Cardiac muscle cell (in vitro differentiated cells and primary cell): ENCODE measurements around the gene CAAP1. TPM values are rescaled to one million over a fixed set of nuclear protein-coding genes. Genes with fewer than 3 reads are reported as not detected.

Experiments used
- DNase-seq, 2 donors: peaks; one replicate each; pipeline versions ENCODE4 v3.0.0 to v3.0.0-alpha.2; 2010 to 2017; ENCODE audit warnings: low read depth in 1 of 2, low spot score in 1 of 2
- H3K27ac ChIP-seq: fragments of 200-600 bp; sonication (generic); 2 replicates; pipeline ENCODE4 v1.5.1; 2016
- H3K27me3 ChIP-seq: fragments of 200-600 bp; sonication (generic); 2 replicates; pipeline ENCODE4 v1.6.0; 2016; ENCODE audit warnings: control low read depth
- H3K36me3 ChIP-seq: fragments of 200-600 bp; sonication (generic); 2 replicates; pipeline ENCODE4 v1.5.1; 2016; ENCODE audit warnings: control low read depth
- H3K4me1 ChIP-seq: fragments of 200-600 bp; sonication (generic); 2 replicates; pipeline ENCODE4 v1.8.1; 2017; ENCODE audit warnings: low read depth, mild to moderate bottlenecking, mixed run types
- H3K4me3 ChIP-seq: fragments of 200-600 bp; sonication (generic); 2 replicates; pipeline ENCODE4 v1.5.1; 2016; ENCODE audit warnings: mild to moderate bottlenecking
- H3K9me3 ChIP-seq: fragments of 200-600 bp; sonication (generic); 2 replicates; pipeline ENCODE4 v1.5.1; 2017; ENCODE audit warnings: low read depth, mild to moderate bottlenecking, control low read depth
- polyA plus RNA-seq: library from polyadenylated mRNA; unstranded; fragments of >200 nt; fragmentation: Nextera tagmentation; extraction: Ambion mirVana; gene quantifications from 2 replicates; pipeline ENCODE4 v1.2.1, GENCODE V29; 2016
- total RNA-seq: library from RNA; depleted of rRNA; stranded (reverse); fragments of >200 nt; gene quantifications from 2 replicates; pipeline ENCODE4 v1.2.3, GENCODE V29; 2016
- TF ChIP-seq, protein P1 (sequence below): IDR thresholded peaks from 2 replicates; pipeline ENCODE4 v1.5.1; 2012; ENCODE audit warnings: low read depth, mild to moderate bottlenecking, low read length

CAAP1 gene
- total and polyA plus RNA-seq, 2 experiments from 2014 or later = 19.9 to 24.9 TPM

DNA sequence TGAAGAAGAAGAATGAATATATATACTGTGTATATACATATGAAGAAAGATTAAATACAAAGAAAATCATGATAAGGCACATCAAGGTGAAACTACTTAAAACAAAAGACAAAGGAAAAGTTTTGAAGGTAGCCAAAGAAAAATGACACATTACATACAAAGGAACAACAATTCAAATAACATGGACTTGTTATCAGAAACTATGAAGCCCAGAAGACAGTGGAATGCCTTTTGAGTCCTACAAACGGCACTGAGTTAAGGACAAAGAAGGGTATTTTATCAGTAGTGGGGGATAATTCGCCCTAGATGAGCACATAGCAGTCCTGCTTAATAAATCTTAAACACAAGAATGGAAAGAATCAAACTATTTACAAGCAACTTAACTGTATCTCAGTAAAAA, 77.8 kb downstream of the CAAP1 start:
- Histone ChIP-seq H3K9me3 (no peaks in the 10 kb centered on the region), H3K4me3 (no peak overlapping the region), H3K36me3 (no peaks in the 10 kb centered on the region), H3K4me1 (no peaks in the 10 kb centered on the region), H3K27ac (no peak overlapping the region), H3K27me3 (no peaks in the 10 kb centered on the region)
- TF ChIP-seq, protein P1, sequence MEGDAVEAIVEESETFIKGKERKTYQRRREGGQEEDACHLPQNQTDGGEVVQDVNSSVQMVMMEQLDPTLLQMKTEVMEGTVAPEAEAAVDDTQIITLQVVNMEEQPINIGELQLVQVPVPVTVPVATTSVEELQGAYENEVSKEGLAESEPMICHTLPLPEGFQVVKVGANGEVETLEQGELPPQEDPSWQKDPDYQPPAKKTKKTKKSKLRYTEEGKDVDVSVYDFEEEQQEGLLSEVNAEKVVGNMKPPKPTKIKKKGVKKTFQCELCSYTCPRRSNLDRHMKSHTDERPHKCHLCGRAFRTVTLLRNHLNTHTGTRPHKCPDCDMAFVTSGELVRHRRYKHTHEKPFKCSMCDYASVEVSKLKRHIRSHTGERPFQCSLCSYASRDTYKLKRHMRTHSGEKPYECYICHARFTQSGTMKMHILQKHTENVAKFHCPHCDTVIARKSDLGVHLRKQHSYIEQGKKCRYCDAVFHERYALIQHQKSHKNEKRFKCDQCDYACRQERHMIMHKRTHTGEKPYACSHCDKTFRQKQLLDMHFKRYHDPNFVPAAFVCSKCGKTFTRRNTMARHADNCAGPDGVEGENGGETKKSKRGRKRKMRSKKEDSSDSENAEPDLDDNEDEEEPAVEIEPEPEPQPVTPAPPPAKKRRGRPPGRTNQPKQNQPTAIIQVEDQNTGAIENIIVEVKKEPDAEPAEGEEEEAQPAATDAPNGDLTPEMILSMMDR = no peak
- DNase-seq = no peak

DNA sequence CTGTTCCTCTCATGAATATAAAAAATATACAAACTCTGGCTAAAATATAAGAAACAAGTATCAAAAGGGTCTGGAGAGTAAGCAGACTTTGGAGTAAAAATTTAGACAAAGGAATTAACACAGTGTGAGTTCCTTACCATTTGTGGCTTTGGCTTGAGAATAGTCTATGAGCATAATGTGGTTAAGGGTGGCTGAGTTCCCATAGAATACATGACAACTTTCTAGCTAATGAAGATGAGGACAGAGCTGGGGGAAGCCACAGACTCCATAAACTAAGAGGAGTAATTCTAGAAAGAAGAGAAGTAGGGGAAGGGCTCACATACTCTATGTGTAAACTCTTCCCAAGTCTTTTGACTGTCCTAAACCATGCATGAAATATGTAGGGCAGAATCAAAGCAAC, 79.4 kb downstream of the CAAP1 start:
- peak in 1 of 2 donors; percentile 2 for DNase-seq
- Histone ChIP-seq H3K36me3 (no peaks in the 10 kb centered on the region), H3K4me3 (no peak overlapping the region), H3K27ac (no peak overlapping the region), H3K27me3 (no peaks in the 10 kb centered on the region), H3K9me3 (no peaks in the 10 kb centered on the region), H3K4me1 (no peaks in the 10 kb centered on the region)
- TF ChIP-seq, protein P1 = no peak

DNA sequence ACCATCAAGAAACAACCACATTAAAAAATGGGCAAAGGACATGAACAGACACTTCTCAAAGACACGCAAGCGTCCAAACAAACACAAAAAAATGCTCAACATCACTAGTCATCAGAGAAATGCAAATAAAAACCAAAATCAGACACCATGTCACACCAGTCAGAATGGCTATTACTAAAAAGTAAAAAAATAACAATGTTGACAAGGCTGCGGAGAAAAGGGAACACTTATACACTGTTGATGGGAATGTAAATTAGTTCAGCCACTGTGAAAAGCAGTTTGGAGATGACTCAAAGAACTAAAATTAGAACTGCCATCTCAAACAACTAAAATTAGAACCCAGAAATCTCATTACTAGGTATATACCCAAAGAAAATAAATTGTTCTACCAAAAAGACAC, 80.4 kb downstream of the CAAP1 start:
- H3K4me1 ChIP-seq = no peaks in the 10 kb centered on the region
- no peaks in the 10 kb centered on the region for H3K36me3 ChIP-seq
- no peaks in the 10 kb centered on the region for H3K9me3 ChIP-seq
- no peaks in the 10 kb centered on the region for H3K27me3 ChIP-seq
- TF ChIP-seq, protein P1 = no peak
- no peak overlapping the region for H3K4me3 ChIP-seq
- no peak overlapping the region for H3K27ac ChIP-seq
- DNase-seq = no peak

DNA sequence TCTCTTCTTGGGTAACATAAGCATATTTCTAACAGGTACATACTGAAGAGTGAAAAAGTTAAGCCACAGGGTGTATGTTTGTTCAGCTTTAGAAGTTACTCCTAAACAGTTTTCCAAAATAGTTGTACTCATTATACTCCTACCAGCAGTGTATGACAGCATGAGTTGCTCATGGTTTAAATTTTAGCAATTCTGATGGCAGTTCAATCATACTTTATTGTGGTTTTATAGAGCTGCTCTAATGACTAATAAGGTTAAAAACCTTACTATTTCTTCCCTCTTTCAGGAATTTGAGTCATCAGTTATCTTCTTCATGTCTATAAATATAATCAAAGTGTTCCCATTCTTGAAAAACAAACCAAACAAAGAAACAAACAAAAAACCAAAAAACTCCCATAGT, 81.5 kb downstream of the CAAP1 start:
- Histone ChIP-seq H3K9me3 (no peaks in the 10 kb centered on the region), H3K4me1 (no peaks in the 10 kb centered on the region), H3K4me3 (no peak overlapping the region), H3K27ac (no peak overlapping the region), H3K36me3 (no peaks in the 10 kb centered on the region), H3K27me3 (no peaks in the 10 kb centered on the region)
- TF ChIP-seq, protein P1 = no peak
- no peak for DNase-seq

DNA sequence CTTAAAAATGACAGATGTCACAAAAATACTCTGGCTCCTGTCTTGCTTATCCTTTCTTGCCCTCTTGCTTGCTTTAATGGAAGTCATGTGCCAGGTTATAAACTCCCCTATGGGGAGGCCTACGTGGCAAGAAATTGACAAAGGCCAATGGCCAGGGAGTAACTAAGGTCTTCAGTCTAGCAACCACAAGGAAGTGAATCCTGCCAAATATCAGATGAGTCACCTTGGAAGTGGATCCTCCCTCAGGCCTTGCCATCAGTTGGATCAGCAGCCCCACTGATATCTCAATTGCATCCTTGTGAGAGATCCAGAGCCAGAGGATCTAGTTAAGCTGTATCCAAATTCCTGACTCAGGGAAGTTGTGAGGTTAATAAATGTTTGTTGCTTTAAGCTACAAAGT, 82.8 kb downstream of the CAAP1 start:
- Histone ChIP-seq H3K9me3 (no peaks in the 10 kb centered on the region), H3K4me1 (no peaks in the 10 kb centered on the region), H3K27ac (no peak overlapping the region), H3K27me3 (no peaks in the 10 kb centered on the region), H3K36me3 (no peaks in the 10 kb centered on the region), H3K4me3 (no peak overlapping the region)
- peak in 1 of 2 donors; percentile 56 for DNase-seq
- TF ChIP-seq, protein P1 = no peak

DNA sequence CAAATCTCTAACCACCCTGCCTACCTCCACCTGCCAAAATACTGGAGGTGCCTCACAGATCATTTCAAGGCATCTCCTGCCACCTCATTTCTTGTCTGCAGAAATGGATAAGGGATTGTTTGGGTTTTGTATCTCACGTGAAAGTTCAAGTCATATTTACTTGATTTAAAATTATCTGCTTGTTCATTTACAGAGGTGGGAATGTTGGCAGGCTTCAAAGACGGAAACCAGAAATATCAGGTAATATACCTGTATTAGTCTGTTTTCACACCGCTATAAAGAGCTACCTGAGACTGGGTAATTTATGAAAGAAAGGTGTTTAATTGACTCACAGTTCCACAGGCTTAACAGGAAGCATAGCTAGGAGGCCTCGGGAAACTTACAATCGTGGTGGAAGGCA, 85.4 kb downstream of the CAAP1 start:
- Histone ChIP-seq H3K27ac (no peak overlapping the region), H3K4me3 (no peak overlapping the region), H3K9me3 (no peaks in the 10 kb centered on the region), H3K27me3 (no peaks in the 10 kb centered on the region), H3K4me1 (no peaks in the 10 kb centered on the region), H3K36me3 (no peaks in the 10 kb centered on the region)
- TF ChIP-seq, protein P1 = no peak
- DNase-seq = no peak
